ENCODE results near the gene RAB1A.

DNA sequence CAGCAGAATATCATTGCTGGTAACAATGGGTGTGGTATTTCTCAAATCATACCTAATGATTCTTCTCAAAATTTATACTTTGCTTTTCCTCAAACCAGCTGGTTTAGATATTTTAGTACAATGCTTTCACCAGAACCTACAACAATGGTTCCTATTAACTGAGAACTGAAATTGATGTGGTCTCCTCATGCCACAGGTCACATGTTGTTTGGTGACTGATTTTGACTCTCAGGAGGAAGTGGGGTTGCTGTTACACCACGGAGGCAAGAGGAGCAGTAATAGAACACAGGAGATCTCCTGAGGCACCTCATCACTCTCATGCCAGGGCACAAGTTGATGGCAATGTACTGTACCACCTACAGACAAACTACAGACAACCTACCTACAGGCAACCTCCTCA, 76.7 kb downstream of the RAB1A start:
- TF ChIP-seq CTCF (IDR thresholded peaks at IDR 0.05; ENCODE audit: borderline replicate concordance, extremely low read depth, low read length, poor library complexity, severe bottlenecking) (no peak), EZH2 (IDR thresholded peaks at IDR 0.05; ENCODE audit: borderline replicate concordance, low read depth, low read length, severe bottlenecking) (no peak)

All from DND-41 (cell line).